ENCODE data around the gene XPNPEP2.

The XPNPEP2 gene

GRCh38 chrX:129802863-129803262 lies 64.1 kb downstream of the XPNPEP2 start:
- DNase-seq, result no peak

DNA sequence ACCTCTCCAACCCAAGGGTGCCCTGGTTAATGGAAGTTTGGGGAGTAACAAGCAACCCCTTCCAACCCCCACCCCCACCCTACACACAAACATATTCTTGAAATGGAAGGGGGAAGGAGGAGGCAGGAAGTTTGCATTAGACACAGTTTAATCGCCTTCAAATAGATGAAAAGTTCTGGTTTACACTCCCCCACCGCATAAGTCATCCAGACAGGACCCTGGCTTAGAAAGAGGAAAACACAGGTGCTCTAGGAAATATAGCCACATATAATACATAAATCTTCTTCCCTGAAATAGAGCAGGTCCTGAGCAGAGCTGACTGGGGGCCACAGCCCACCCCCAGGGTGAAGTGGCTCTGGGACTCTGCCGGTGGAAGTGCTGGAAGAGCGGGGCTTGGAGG lies 66.0 kb downstream of the XPNPEP2 start:
- DNase-seq, result no peak

GRCh38 chrX:129808158-129808828 lies 69.5 kb downstream of the XPNPEP2 start:
- no peak for DNase-seq

DNA sequence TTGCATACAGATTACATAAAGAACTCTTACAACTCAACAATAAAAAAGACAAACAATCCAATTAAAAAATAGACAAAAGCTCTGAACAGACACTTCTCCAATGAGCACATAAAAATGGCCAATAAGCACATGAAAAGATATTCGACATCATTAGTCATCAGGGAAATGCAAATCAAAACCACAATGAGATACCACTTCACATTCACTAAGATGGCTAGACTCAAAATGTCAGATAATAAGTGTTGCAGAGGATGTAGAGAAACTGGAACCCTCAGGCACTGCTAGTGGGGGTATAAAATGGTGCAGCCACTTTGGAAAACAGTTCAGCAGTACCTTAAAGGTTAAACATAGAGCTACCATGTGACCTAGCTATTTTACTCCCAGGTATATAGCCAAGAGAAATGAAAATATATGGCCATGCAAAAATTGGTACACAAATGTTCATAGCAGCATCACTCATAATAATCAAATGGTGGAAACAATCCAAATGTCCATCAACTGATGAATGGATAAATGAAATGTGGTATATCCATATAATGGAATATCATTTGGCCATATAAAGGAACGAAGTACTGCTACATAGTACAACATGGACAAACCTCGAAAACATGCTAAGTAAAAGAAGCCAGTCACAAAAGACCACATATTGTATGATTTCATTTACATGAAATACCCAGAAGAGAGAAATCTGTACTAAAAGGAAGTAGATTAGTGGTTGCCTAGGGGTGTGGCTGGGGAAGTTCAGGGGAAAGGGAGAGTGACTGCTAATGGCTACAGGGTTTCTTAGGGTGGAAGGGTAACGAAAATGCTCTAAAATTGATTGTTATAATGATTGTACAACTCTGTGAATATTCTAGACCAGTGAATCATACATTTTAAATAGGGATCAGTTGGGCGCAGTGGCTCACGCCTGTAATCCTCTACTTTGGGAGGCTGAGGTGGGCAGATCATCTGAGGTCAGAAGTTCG lies 70.3 kb downstream of the XPNPEP2 start:
- no peak for DNase-seq

- no peak for DNase-seq
Observed at GRCh38 chrX:129813662-129814368, 75.0 kb downstream of the XPNPEP2 start.

GRCh38 chrX:129818123-129818522 lies 79.3 kb downstream of the XPNPEP2 start:
- DNase-seq, result no peak

All from CD4-positive, alpha-beta T cell treated with Interleukin-4 for 1 hour (primary cell).